ENCODE results near the gene DELE1.

DNA sequence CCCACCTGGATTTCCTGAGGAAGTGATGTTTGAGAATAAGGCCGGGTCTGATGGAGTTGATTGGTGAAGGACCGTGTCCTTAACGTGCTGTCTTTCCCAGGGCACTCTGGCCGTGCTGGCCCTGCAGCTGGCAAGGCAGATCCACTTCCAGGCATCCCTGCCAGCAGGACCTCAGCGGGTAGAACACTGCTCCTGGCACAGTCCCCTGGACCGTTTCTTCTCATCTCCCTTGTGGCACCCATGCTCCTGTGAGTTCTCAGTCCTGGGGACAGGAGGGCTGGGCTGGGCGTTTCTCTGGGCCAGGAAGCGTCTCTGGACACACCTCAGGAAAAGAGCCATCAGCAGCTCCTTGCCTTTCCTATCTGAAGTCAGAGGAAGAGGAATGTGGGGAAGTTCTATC is 4.4 kb downstream of the DELE1 start:
- TF ChIP-seq CTCF (IDR thresholded peaks at IDR 0.05) (no peak), POLR2A (IDR thresholded peaks at IDR 0.05) (no peak)

Measured in heart left ventricle (tissue), 13 donors.